ENCODE results near the gene SENP5. TPM values are rescaled to one million over a fixed set of nuclear protein-coding genes. Genes with fewer than 3 reads are reported as not detected.

Gene SENP5
- total and polyA plus RNA-seq, 2 of the 8 experiments (the other 6 are each of a cell fraction or from before 2014, with no cell fraction given) = 6.7 to 27.3 TPM

GRCh38 chr3:196936288-196936687, 68.6 kb downstream of the SENP5 start:
- ChIA-PET CTCF (ENCODE audit: partially characterized antibody) (no interaction called here), POLR2A (ENCODE audit: partially characterized antibody) (interaction anchor here (1.7 to 2.0 kb wide), 2 partner anchors 11 to 12 kb away, joined by 3 to 6 read pairs; no protein-coding TSS in a partner anchor)
- Histone ChIP-seq H3K27me3 (replicated peaks in 1 of 4; ENCODE audit: control insufficient read depth in 3 of 4, extremely low read depth in 1 of 4, insufficient read depth in 3 of 4, low read length in 3 of 4) (no peaks in the 10 kb centered on the region), H3K79me2 (ENCODE audit: control insufficient read depth in 1 of 2, insufficient read depth in 2 of 2, low read length in 2 of 2) (peaks cover 6 to 28% of the 10 kb centered on the region in 2 experiments), H2AFZ (ENCODE audit: low read length) (no peak overlapping the region), H3K79me1 (ENCODE audit: low read depth, low read length) (peaks cover 3% of the 10 kb centered on the region; the same call in 1 of the 2 replicates), H3K4me2 (ENCODE audit: insufficient read depth in 1 of 2, low read depth in 2 of 2, low read length in 2 of 2) (no peak overlapping the region), H2BK120ac (replicated peaks; ENCODE audit: low read depth, low read length) (no peak overlapping the region), H3K4me3 (ENCODE audit: extremely low read depth in 1 of 4, insufficient read depth in 2 of 4, low read depth in 3 of 4, low read length in 4 of 4) (no peak overlapping the region), H2BK12ac (ENCODE audit: low read depth, low read length) (no peak overlapping the region), H2AK5ac (ENCODE audit: low read depth, low read length) (no peak overlapping the region), H3K36me3 (ENCODE audit: control insufficient read depth in 2 of 4, insufficient read depth in 4 of 4, low read length in 3 of 4) (peaks cover 30 to 72% (median 62%) of the 10 kb centered on the region in 4 experiments), H4K8ac (ENCODE audit: extremely low read depth, insufficient read depth, low read length) (no peak overlapping the region), H4K5ac (ENCODE audit: insufficient read length, low read depth, low read length) (no peak overlapping the region), H3K9me3 (ENCODE audit: insufficient read depth in 2 of 2, low read depth in 1 of 2, low read length in 1 of 2) (no peaks in the 10 kb centered on the region), H4K91ac (replicated peaks; ENCODE audit: insufficient read length, low read length) (no peak overlapping the region), H3K23me2 (ENCODE audit: low read depth, low read length) (0 out of 2 replicates have a peak, but pooled peaks cover 1% of the 10 kb centered on the region), H2BK5ac (ENCODE audit: low read depth, low read length) (no peak overlapping the region), H3K14ac (ENCODE audit: insufficient read length) (no peak overlapping the region), H2BK20ac (ENCODE audit: low read length) (no peak overlapping the region), H3K4me1 (replicated peaks in 1 of 4; ENCODE audit: control insufficient read depth in 3 of 4, insufficient read depth in 4 of 4, low read length in 3 of 4) (peaks cover 0 to 4% (median 0%) of the 10 kb centered on the region in 4 experiments; a peak in 2 of 7 replicates), H3K23ac (ENCODE audit: insufficient read length) (no peak overlapping the region), H2BK15ac (ENCODE audit: low read length) (no peak overlapping the region), H4K20me1 (replicated peaks in 1 of 2; ENCODE audit: control insufficient read depth in 1 of 2, insufficient read depth in 2 of 2, low read length in 2 of 2) (peaks cover 0 to 3% of the 10 kb centered on the region in 2 experiments), H3K4ac (replicated peaks; ENCODE audit: insufficient read length, low read depth, low read length) (no peak overlapping the region), H3K9ac (replicated peaks in 1 of 4; ENCODE audit: extremely low read depth in 1 of 4, low read depth in 3 of 4, low read length in 3 of 4) (no peak overlapping the region), H3K27ac (ENCODE audit: low read depth, low read length) (no peak overlapping the region), H3K18ac (ENCODE audit: extremely low read depth, low read length) (no peak overlapping the region), H3K56ac (replicated peaks; ENCODE audit: insufficient read length, low read depth, low read length) (no peak overlapping the region)
- no peak for FAIRE-seq
- 89% methylated on average over 3 of the region's 3 CpGs; no CpG with 5 or more reads in 1 of the 2 experiments for WGBS, 2 experiments (ENCODE audit: extremely low coverage in 1 of 2, insufficient coverage in 1 of 2, insufficient read length in 1 of 2, insufficient replicate concordance in 2 of 2, low coverage in 1 of 2, low lambda C conversion rate in 2 of 2, missing lambda C conversion rate in 1 of 2)
- no peak for DNase-seq (ENCODE audit: low read depth in 1 of 2, low spot score in 2 of 2)
- TF ChIP-seq POLR2AphosphoS5 (IDR thresholded peaks at IDR 0.05; ENCODE audit: low read depth, low read length) = no peak
